HL-60 (cell line): ENCODE results near the gene AGBL3.
A peak's percentile ranks its signal among the peaks of the same experiment; 100 is the strongest.

Experiments used
- DNase-seq, 2 experiments: peaks; one replicate each; pipeline ENCODE4 v3.0.0-alpha.2; 2010 to 2020; ENCODE audit warnings: low read depth in 1 of 2, low spot score in 1 of 2
- H3K27ac ChIP-seq: fragments of 250-450 bp; sonication (Bioruptor Pico); replicated peaks from 2 replicates; pipeline ENCODE4 v1.5.1; 2020; ENCODE audit warnings: mild to moderate bottlenecking, moderate library complexity
- H3K27me3 ChIP-seq: fragments of 250-450 bp; sonication (Bioruptor Pico); 2 replicates; pipeline ENCODE4 v1.5.1; 2021; ENCODE audit warnings: mild to moderate bottlenecking, moderate library complexity; ENCODE audit not compliant: insufficient read depth, poor library complexity, severe bottlenecking
- H3K4me3 ChIP-seq: replicated peaks from 2 replicates; pipeline ENCODE4 v1.5.1; 2011; ENCODE audit warnings: mild to moderate bottlenecking, control low read depth, low read length; ENCODE audit not compliant: insufficient read depth
- CTCF ChIP-seq: IDR thresholded peaks from one replicate; pipeline ENCODE4 v1.5.1; 2011; ENCODE audit warnings: low read length, control low read depth, inconsistent platforms; ENCODE audit not compliant: insufficient read depth
- GABPA ChIP-seq: IDR thresholded peaks from 2 replicates; pipeline ENCODE4 v1.6.1; 2012; ENCODE audit warnings: low read depth
- POLR2AphosphoS5 ChIP-seq: IDR thresholded peaks from 2 replicates; pipeline ENCODE4 v1.6.1; 2012; ENCODE audit warnings: low read depth
- REST ChIP-seq: IDR thresholded peaks from 2 replicates; pipeline ENCODE4 v1.6.1; 2012; ENCODE audit warnings: low read depth; ENCODE audit not compliant: insufficient replicate concordance
- SPI1 ChIP-seq: IDR thresholded peaks from 2 replicates; pipeline ENCODE4 v1.6.1; 2012; ENCODE audit warnings: low read depth, mild to moderate bottlenecking, borderline replicate concordance
- long read RNA-seq: library from polyadenylated mRNA; unstranded; transcript quantifications from one replicate; pipeline ENCODE4 v2.0.0, GENCODE V29; 2020

AGBL3 gene
- long read RNA-seq, partial matches to known transcripts, result 17 of 39 reads
- long read RNA-seq, other reads (novel, unspliced or antisense), result 22 of 39 reads

GRCh38 chr7:134986363-134987251 is at the start of gene AGBL3:
TSS of gene AGBL3 (plus strand) at chr7:134986508. CDS start at chr7:134987934, 1,426 bp downstream.
- Histone ChIP-seq H3K27ac (peak within 1 kb of the TSS; percentile 94), H3K27me3 (no peaks in the 10 kb centered on the region), H3K4me3 (peak within 1 kb of the TSS; percentile 68)
- TF ChIP-seq SPI1 (no peak), GABPA (no peak), POLR2AphosphoS5 (peak; percentile 64; the same call in 1 of the 2 replicates), REST (peak; percentile 25), CTCF (peak; percentile 16)
- peak; percentile 86 to 96 for DNase-seq

- DNase-seq, result no peak
These were observed 49.3 kb upstream of the AGBL3 start for GRCh38 chr7:134936893-134937510.

More at GRCh38 chr7:134936893-134937510, 49.3 kb upstream of the AGBL3 start:
- H3K27me3 ChIP-seq, result peaks cover 5% of the 10 kb centered on the region
- H3K4me3 ChIP-seq, result no peak overlapping the region
- no peak for TF ChIP-seq CTCF
- TF ChIP-seq REST, result no peak
- TF ChIP-seq GABPA, result no peak
- no peak for TF ChIP-seq POLR2AphosphoS5
- no peak overlapping the region for H3K27ac ChIP-seq
